ENCODE measurements around the gene POR. TPM values are rescaled to one million over a fixed set of nuclear protein-coding genes. Genes with fewer than 3 reads are reported as not detected.
A peak's percentile ranks its signal among the peaks of the same experiment; 100 is the strongest.

The POR gene
- total and polyA plus RNA-seq, 2 of the 13 experiments (the other 11 are each of a cell fraction or from before 2014, with no cell fraction given), result 145 to 266 TPM

DNA sequence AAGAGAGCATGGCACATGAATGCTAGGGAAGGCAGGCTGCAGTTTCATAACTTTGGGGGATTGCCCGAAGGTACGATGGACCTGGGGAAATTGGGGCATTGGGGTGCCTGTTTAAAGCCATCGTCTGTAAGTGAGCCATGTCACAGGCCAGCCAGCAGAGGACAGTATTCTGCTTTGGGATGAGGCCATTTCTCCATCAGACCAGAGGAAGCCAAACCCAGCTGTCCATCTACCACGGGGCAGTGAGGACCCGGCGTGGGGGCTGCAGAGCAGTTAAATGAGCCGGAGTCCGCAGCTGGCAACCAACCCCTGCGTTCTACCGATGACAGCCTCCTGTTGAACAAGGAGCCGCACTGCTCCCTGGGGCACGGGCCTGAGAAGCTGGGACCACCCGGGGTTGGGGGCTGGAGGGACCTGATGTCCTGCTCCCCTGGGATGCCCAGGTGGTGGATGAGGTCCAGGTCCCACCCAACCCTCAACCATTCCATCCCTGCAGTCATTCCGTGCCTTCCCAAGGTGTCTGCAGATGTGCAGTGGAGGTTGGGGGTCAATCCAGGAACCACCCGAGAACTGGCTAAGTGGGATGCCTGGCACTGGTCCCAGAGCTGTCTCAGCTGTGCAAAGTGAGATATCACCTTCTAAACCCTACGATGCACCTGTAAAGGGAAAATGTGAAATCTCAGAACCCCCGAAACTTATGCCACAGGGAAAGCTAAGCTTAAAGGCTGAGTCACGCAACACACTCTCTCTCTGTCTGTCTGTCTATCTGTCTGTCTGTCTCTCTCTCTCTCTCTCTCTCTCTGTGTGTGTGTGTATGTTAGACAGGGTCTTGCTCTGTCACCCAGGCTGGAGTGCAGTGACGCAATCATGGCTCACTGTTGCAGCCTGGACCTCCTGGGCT lies 48.2 kb upstream of the POR start (continued):
- TF ChIP-seq, protein P1, sequence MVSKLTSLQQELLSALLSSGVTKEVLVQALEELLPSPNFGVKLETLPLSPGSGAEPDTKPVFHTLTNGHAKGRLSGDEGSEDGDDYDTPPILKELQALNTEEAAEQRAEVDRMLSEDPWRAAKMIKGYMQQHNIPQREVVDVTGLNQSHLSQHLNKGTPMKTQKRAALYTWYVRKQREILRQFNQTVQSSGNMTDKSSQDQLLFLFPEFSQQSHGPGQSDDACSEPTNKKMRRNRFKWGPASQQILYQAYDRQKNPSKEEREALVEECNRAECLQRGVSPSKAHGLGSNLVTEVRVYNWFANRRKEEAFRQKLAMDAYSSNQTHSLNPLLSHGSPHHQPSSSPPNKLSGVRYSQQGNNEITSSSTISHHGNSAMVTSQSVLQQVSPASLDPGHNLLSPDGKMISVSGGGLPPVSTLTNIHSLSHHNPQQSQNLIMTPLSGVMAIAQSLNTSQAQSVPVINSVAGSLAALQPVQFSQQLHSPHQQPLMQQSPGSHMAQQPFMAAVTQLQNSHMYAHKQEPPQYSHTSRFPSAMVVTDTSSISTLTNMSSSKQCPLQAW (CRISPR knock-in tag; IDR thresholded peaks at IDR 0.05), result peak; percentile 55; the same call in 1 of the 2 replicates
- TF ChIP-seq STAG1 (CRISPR knock-in tag; IDR thresholded peaks at IDR 0.05), result peak; percentile 99
- TF ChIP-seq SP140L (CRISPR knock-in tag; IDR thresholded peaks at IDR 0.05; ENCODE audit: borderline replicate concordance), result no peak
- TF ChIP-seq, protein P2, sequence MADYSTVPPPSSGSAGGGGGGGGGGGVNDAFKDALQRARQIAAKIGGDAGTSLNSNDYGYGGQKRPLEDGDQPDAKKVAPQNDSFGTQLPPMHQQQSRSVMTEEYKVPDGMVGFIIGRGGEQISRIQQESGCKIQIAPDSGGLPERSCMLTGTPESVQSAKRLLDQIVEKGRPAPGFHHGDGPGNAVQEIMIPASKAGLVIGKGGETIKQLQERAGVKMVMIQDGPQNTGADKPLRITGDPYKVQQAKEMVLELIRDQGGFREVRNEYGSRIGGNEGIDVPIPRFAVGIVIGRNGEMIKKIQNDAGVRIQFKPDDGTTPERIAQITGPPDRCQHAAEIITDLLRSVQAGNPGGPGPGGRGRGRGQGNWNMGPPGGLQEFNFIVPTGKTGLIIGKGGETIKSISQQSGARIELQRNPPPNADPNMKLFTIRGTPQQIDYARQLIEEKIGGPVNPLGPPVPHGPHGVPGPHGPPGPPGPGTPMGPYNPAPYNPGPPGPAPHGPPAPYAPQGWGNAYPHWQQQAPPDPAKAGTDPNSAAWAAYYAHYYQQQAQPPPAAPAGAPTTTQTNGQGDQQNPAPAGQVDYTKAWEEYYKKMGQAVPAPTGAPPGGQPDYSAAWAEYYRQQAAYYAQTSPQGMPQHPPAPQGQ (CRISPR knock-in tag; IDR thresholded peaks at IDR 0.05; ENCODE audit: borderline replicate concordance), result no peak
- peak; percentile 96 for TF ChIP-seq RAD21 (CRISPR knock-in tag; IDR thresholded peaks at IDR 0.05)
- TF ChIP-seq, protein P3, sequence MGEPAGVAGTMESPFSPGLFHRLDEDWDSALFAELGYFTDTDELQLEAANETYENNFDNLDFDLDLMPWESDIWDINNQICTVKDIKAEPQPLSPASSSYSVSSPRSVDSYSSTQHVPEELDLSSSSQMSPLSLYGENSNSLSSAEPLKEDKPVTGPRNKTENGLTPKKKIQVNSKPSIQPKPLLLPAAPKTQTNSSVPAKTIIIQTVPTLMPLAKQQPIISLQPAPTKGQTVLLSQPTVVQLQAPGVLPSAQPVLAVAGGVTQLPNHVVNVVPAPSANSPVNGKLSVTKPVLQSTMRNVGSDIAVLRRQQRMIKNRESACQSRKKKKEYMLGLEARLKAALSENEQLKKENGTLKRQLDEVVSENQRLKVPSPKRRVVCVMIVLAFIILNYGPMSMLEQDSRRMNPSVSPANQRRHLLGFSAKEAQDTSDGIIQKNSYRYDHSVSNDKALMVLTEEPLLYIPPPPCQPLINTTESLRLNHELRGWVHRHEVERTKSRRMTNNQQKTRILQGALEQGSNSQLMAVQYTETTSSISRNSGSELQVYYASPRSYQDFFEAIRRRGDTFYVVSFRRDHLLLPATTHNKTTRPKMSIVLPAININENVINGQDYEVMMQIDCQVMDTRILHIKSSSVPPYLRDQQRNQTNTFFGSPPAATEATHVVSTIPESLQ (CRISPR knock-in tag; conservative IDR thresholded peaks at IDR 0.05), result no peak
- no peak for TF ChIP-seq PAWR (CRISPR knock-in tag; IDR thresholded peaks at IDR 0.05; ENCODE audit: borderline replicate concordance)
- no peak for TF ChIP-seq THAP11 (CRISPR knock-in tag; IDR thresholded peaks at IDR 0.05)
- TF ChIP-seq ZBTB1 (CRISPR knock-in tag; IDR thresholded peaks at IDR 0.05; ENCODE audit: borderline replicate concordance), result no peak
- no peak for TF ChIP-seq MBNL3 (CRISPR knock-in tag; conservative IDR thresholded peaks at IDR 0.05)
- peak; percentile 35; the same call in 1 of the 2 replicates for TF ChIP-seq PHF21A (CRISPR knock-in tag; IDR thresholded peaks at IDR 0.05)
- TF ChIP-seq NPAS2 (CRISPR knock-in tag; IDR thresholded peaks at IDR 0.05; ENCODE audit: borderline replicate concordance), result no peak
- no peak for TF ChIP-seq HHEX (CRISPR knock-in tag; IDR thresholded peaks at IDR 0.05)
- TF ChIP-seq, protein P4, sequence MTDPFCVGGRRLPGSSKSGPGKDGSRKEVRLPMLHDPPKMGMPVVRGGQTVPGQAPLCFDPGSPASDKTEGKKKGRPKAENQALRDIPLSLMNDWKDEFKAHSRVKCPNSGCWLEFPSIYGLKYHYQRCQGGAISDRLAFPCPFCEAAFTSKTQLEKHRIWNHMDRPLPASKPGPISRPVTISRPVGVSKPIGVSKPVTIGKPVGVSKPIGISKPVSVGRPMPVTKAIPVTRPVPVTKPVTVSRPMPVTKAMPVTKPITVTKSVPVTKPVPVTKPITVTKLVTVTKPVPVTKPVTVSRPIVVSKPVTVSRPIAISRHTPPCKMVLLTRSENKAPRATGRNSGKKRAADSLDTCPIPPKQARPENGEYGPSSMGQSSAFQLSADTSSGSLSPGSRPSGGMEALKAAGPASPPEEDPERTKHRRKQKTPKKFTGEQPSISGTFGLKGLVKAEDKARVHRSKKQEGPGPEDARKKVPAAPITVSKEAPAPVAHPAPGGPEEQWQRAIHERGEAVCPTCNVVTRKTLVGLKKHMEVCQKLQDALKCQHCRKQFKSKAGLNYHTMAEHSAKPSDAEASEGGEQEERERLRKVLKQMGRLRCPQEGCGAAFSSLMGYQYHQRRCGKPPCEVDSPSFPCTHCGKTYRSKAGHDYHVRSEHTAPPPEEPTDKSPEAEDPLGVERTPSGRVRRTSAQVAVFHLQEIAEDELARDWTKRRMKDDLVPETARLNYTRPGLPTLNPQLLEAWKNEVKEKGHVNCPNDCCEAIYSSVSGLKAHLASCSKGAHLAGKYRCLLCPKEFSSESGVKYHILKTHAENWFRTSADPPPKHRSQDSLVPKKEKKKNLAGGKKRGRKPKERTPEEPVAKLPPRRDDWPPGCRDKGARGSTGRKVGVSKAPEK (CRISPR knock-in tag; IDR thresholded peaks at IDR 0.05; ENCODE audit: borderline replicate concordance), result no peak
- no peak for TF ChIP-seq HDAC6 (IDR thresholded peaks at IDR 0.05; ENCODE audit: low read depth, low read length)
- TF ChIP-seq, protein P5, sequence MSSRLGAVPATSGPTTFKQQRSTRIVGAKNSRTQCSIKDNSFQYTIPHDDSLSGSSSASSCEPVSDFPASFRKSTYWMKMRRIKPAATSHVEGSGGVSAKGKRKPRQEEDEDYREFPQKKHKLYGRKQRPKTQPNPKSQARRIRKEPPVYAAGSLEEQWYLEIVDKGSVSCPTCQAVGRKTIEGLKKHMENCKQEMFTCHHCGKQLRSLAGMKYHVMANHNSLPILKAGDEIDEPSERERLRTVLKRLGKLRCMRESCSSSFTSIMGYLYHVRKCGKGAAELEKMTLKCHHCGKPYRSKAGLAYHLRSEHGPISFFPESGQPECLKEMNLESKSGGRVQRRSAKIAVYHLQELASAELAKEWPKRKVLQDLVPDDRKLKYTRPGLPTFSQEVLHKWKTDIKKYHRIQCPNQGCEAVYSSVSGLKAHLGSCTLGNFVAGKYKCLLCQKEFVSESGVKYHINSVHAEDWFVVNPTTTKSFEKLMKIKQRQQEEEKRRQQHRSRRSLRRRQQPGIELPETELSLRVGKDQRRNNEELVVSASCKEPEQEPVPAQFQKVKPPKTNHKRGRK (CRISPR knock-in tag; IDR thresholded peaks at IDR 0.05), result 0 out of 2 replicates have a peak, but pooled peaks have one; percentile 32
- peak; percentile 47; the same call in 1 of the 2 replicates for TF ChIP-seq HDAC2 (CRISPR knock-in tag; IDR thresholded peaks at IDR 0.05)
- no peak for TF ChIP-seq ZNF10 (CRISPR knock-in tag; IDR thresholded peaks at IDR 0.05; ENCODE audit: borderline replicate concordance, low read depth)
